Prostate gland (tissue), 2 donors: ENCODE data around the gene DFFA. TPM values are rescaled to one million over a fixed set of nuclear protein-coding genes. Genes with fewer than 3 reads are reported as not detected.

ENCODE experiments used
- DNase-seq: peaks from one replicate; pipeline ENCODE4 v3.0.0-alpha.2; 2019; ENCODE audit warnings: low spot score
- H3K27ac ChIP-seq, 2 donors: fragments of 200-600 bp; sonication (generic); 2 replicates each; pipeline ENCODE4 v1.5.1; 2017 to 2019
- H3K27me3 ChIP-seq: fragments of 200-600 bp; sonication (generic); replicated peaks from 2 replicates; pipeline ENCODE4 v1.5.1; 2019; ENCODE audit not compliant: insufficient read depth
- H3K36me3 ChIP-seq, 2 donors: fragments of 200-600 bp; sonication (generic); 1 replicate in 1 of 2; 2 replicates in 1 of 2; pipeline versions ENCODE4 v1.5.1 to v1.8.1; 2017 to 2019
- H3K4me1 ChIP-seq: fragments of 200-600 bp; sonication (generic); replicated peaks from 2 replicates; pipeline ENCODE4 v1.5.1; 2019
- H3K4me3 ChIP-seq, 2 donors: fragments of 200-600 bp; sonication (generic); 2 replicates each; pipeline ENCODE4 v1.5.1; 2017 to 2019
- H3K9me3 ChIP-seq: fragments of 200-600 bp; sonication (generic); 2 replicates; pipeline ENCODE4 v1.5.1; 2017
- CTCF ChIP-seq, 4 experiments: fragments of 200-600 bp in 2 of 4; fragments of 450-650 bp in 2 of 4; sonication (generic) in 2 of 4; IDR thresholded peaks; 1 replicate in 3 of 4; 2 replicates in 1 of 4; pipeline ENCODE4 v1.5.1; 2016 to 2019; ENCODE audit warnings: antibody characterized with exemption in 4 of 4, mild to moderate bottlenecking in 2 of 4, moderate library complexity in 2 of 4
- POLR2A ChIP-seq: fragments of 450-650 bp; IDR thresholded peaks from one replicate; pipeline ENCODE4 v1.6.1; 2016; ENCODE audit warnings: antibody characterized with exemption, mild to moderate bottlenecking
- POLR2AphosphoS5 ChIP-seq: sonication (generic); formaldehyde crosslinking; IDR thresholded peaks from one replicate; pipeline ENCODE4 v1.6.1; 2017; ENCODE audit warnings: antibody characterized with exemption
- WGBS: methylation state at CpG from one replicate; pipeline ENCODE4 v1.1.5; 2018; 5-methylcytosine and 5-hydroxymethylcytosine counted together
- intact Hi-C: fragments of 100-400 bp; cut with DNase I; formaldehyde crosslinking; loops from one replicate; pipeline ENCODE4 v1.14.2; 2022
- total RNA-seq, 2 donors: library from RNA; depleted of rRNA; stranded (reverse); fragments of >200 nt; gene quantifications; one replicate each; pipeline ENCODE4 v1.1.0, GENCODE V29; 2016

The DFFA gene
- total RNA-seq, 2 donors from 2014 or later = 24.8 to 35.5 TPM

GRCh38 chr1:10490286-10490970 lies 18.1 kb upstream of the DFFA start:
- H3K27ac ChIP-seq = no peak overlapping the region
- intact Hi-C loops = no loop called here
- peaks cover 3% of the 10 kb centered on the region for H3K4me1 ChIP-seq
- no peak for TF ChIP-seq POLR2AphosphoS5
- TF ChIP-seq POLR2A = no peak
- no peak for TF ChIP-seq CTCF (IDR thresholded peaks at IDR 0.05)
- H3K4me3 ChIP-seq = no peak overlapping the region
- no peaks in the 10 kb centered on the region for H3K36me3 ChIP-seq
- no peaks in the 10 kb centered on the region for H3K9me3 ChIP-seq
- no peak for DNase-seq
- H3K27me3 ChIP-seq = no peaks in the 10 kb centered on the region
- 77% methylated on average over 12 of the region's 12 CpGs for WGBS

GRCh38 chr1:10489291-10490055 lies 17.1 kb upstream of the DFFA start:
- Histone ChIP-seq H3K9me3 (no peaks in the 10 kb centered on the region), H3K4me3 (no peak overlapping the region), H3K36me3 (no peaks in the 10 kb centered on the region), H3K4me1 (no peaks in the 10 kb centered on the region), H3K27ac (no peak overlapping the region), H3K27me3 (no peaks in the 10 kb centered on the region)
- TF ChIP-seq POLR2AphosphoS5 = no peak
- TF ChIP-seq CTCF (IDR thresholded peaks at IDR 0.05) = no peak
- no peak for TF ChIP-seq POLR2A
- intact Hi-C loops = no loop called here
- WGBS = 34% methylated on average over 4 of the region's 4 CpGs
- DNase-seq = no peak

GRCh38 chr1:10484521-10484920 lies 12.2 kb upstream of the DFFA start:
- no peak for DNase-seq
- no peaks in the 10 kb centered on the region for H3K4me1 ChIP-seq
- intact Hi-C loops = no loop called here
- H3K36me3 ChIP-seq = no peaks in the 10 kb centered on the region
- H3K9me3 ChIP-seq = no peaks in the 10 kb centered on the region
- H3K27me3 ChIP-seq = no peaks in the 10 kb centered on the region
- TF ChIP-seq POLR2AphosphoS5 (no peak), CTCF (IDR thresholded peaks at IDR 0.05) (no peak), POLR2A (no peak)
- WGBS = 91% methylated on average over 6 of the region's 6 CpGs
- no peak overlapping the region for H3K27ac ChIP-seq
- no peak overlapping the region for H3K4me3 ChIP-seq

GRCh38 chr1:10480614-10481013 lies 8.3 kb upstream of the DFFA start:
- Histone ChIP-seq H3K27me3 (no peaks in the 10 kb centered on the region), H3K4me3 (no peak overlapping the region), H3K36me3 (no peaks in the 10 kb centered on the region), H3K4me1 (no peaks in the 10 kb centered on the region), H3K27ac (no peak overlapping the region), H3K9me3 (no peaks in the 10 kb centered on the region)
- TF ChIP-seq POLR2AphosphoS5 = no peak
- TF ChIP-seq POLR2A = no peak
- TF ChIP-seq CTCF (IDR thresholded peaks at IDR 0.05) = no peak
- intact Hi-C loops = no loop called here
- 92% methylated on average over 2 of the region's 2 CpGs for WGBS
- DNase-seq = no peak

- Histone ChIP-seq H3K9me3 (no peaks in the 10 kb centered on the region), H3K4me3 (no peak overlapping the region), H3K4me1 (no peaks in the 10 kb centered on the region), H3K36me3 (no peaks in the 10 kb centered on the region), H3K27me3 (no peaks in the 10 kb centered on the region), H3K27ac (no peak overlapping the region)
- TF ChIP-seq POLR2AphosphoS5 = no peak
- TF ChIP-seq POLR2A = no peak
- TF ChIP-seq CTCF (IDR thresholded peaks at IDR 0.05) = no peak
- no peak for DNase-seq
- intact Hi-C loops = no loop called here
- WGBS = 61% methylated on average over 8 of the region's 8 CpGs
These were observed 7.0 kb upstream of the DFFA start for GRCh38 chr1:10479296-10479695.
